NOMO-1 treated with dmso at 0.1 percent for 144 hours (cell line): ENCODE data around the gene EYA2.

Experiments
- DNase-seq: peaks from one replicate; lab custom pipeline; 2025; ENCODE audit not compliant: unreplicated experiment; lab: John Stamatoyannopoulos, UW

EYA2 gene

DNA sequence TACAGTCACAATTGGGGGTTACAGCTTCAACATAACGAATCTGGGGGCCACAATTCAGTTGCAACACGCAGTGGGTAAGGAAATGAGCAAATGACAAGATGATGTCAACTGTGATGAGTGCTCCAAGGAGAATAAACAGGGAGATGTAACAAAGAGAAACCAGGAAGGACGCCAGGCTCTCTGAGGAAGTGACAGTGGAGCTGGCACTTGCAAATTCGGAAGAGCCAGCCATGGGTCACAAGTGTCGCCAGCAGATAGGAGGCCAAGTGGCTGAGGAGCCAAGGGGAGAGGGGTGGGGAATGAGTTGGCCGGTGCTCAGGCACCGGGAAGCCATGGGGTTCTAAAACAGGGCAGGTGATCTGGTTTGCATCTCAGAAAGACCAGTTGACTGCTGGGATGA, 136.4 kb downstream of the EYA2 start:
- no peak for DNase-seq

GRCh38 chr20:47031821-47032220, 137.2 kb downstream of the EYA2 start:
- no peak for DNase-seq

DNA sequence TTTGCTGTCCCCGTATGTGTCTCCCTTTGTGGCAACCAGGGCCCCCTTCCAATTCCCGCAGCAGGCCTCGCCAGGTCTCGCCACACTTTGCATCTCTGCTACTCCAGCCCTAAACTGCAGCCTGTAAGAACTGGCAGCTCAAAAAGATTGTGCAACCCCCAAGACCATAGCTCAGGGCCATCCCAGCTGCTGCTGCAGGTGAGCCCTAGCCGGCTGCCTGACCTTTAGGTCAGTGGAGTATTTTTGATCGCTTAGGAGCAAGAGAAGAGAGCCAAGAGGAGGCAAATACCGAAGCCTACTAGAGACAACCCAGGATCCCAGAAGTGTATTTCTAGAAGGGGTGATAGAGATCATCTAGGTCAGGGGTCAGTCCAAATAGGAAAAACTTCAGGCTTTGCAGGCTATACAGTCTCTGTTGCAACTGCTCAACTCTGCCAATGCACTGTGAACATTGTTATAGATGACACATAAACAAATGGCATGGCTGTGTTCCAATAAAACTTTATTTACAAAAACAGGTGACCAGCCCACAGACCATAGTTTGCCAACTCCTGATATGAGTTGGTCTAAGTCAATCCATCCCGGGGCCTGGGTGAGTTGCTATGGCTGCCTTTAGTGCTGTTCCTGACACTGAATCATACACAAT, 138.4 kb downstream of the EYA2 start:
- DNase-seq: no peak

DNA sequence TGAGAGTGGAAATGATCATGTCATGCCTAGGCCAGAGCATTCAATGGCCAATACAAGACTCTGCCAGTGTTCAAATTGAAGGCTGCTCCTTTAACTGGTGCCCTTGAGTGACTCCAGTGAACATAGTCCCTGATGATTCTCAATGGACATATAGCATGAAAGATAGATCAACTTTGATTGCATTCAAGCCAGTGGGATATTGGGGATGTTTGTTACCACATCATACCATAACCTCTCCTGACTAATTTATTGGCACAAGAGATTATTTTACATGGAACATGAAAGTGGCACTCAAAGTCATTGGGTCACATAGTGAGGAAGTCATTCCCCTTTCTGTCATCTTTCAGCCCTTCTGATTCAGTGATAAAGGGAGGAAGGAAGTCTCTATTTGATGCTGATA, 139.0 kb downstream of the EYA2 start:
- DNase-seq: no peak

GRCh38 chr20:47035026-47035590, 140.5 kb downstream of the EYA2 start:
- no peak for DNase-seq

DNA sequence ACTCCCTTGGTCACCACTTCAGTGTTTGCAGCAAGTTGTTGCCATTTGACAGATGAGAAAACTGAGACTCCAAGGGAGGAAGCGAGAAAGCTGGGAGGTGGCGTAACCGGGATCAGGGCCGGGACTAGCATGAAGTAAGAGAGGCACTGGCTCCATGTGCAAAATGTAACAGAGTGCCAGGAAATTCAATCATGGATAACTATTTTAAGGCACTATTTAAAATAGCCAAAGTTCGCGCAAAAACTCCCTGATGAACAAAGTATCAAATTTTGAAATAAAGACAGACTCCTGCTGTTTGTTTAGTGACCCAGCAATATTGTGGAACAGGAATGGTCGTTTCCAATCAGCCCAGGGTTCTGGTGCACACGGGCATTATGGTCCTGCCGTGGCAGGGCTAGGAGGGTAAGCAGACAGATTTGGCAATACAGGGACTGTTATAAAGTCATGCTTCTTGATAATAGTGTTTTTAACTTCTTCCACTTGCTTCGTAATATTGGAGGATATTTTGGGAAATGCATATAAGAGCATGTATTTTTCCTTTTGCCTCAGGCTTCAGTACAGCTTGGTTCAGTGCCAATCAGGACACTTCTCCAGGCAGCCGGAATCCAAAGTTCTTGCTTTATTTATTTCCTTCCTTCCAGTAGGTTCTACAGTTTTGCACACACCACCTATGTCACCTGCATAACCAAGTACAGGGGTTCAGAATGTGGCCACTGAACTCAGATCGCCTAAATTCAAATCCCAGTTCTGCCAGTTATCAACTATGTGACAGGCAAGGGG, 141.6 kb downstream of the EYA2 start:
- DNase-seq: no peak

DNA sequence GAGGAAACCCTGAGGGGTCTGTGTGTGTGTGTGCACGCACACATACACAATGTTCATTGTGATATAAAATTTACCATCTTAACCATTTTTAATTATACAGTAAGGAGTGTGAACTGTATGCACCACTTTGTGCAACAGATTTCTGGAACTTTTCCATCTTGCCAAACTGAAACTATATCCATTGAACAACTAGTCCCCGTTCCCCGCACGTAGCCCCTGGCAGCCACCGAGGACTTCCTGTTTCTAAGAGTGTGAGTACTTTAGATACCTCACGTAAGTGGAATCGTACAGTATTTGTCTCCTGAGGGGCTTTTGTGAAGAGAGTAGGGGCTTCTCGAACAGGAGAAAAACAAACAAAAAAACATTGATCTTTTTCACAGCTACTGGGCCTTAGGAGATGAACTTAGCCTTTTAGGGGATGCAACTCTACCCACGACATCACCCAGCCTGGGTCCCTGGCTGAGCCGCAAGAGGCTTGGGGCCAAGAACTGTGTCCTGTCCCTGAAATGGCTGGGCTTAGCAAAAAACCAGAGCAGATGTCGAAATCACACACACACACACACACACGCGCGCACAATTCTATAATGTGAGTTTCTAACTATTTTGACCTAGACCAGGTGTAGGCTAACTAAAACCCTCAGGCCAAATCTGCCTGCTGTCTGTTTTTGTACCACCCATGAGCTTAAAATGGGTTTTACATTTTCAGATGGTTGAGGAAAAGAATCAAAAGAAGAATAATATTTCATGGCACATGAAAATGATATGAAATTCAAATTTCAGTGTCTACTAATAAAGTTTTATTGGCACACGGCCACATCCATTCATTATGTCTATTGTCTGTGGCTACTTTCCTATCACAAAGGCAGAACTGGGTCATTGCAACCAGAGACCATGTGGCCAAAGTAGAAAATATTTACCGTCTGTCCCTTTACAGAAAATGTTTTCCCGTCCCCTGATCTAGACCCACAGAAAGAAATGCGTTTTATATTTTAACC, 144.2 kb downstream of the EYA2 start:
- DNase-seq: no peak

DNA sequence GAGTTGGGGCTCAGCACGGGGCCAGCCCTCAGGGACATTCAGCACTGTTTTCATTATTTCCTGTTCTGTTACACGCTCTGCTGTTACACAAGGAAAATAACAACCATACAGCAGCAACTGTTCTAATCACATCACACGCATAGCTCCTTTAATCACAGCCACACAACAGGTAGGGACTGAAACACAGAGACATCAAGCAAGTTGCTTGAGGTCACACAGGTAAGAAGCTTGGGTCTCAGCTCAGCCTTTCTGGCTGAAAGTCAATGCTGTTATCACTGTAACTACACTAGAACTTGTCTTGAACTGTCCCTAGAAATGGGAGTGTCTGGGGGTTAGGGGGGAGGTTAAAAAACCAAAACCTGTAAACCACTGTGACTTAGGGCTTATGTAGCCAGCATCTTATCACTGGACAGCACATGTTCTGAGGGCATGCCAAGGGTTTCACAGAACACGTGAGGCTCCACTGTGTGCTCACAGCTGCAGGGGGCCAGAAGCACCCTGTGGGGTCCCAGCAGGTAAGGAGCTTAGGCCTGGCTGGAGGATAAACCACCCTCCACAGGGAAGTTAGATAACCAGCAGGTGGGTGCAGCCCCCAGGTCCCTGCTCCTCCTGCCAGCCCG, 146.0 kb downstream of the EYA2 start:
- no peak for DNase-seq

DNA sequence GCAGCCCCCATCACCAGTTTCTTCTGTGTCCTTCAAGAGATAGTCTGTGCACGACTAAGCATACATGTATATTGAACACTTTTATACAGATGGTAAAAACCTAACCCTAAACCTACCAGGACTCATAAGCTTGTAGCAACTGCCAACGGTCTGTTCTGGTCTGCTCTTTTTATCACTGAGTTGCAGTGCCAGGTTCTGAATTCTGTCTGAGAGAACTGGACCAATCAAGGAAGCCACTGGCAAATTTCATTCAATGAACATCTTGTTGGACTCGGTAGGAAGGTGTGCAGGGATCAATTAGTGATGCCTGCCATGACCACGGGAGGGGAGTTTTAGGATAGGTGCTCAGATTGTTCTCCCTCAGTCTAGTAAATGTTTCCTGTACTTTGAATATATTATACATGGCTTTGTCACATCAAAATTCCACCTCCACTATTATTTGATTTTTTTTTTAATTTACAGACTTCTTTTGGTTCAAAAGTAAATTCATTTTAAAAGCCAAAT, 146.8 kb downstream of the EYA2 start:
- DNase-seq: no peak

DNA sequence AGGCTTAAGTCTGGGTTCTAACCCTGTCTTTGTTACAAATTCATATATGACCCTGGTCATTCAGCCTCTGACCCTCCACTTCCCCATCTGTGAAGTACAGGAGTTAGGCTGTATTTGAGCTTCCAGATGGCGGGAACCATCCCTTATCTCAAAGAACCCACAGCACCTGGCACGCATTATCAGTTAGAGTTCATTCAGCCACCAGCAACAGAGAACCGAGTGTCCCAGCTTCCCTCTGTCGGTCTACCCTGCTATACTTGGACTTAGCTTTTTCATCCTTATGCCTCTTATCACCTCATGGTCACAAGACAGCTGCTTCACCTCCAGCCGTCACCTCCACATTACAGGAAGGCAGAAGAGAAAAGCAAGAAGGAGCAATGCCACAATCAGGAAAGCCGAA, 147.8 kb downstream of the EYA2 start:
- no peak for DNase-seq

DNA sequence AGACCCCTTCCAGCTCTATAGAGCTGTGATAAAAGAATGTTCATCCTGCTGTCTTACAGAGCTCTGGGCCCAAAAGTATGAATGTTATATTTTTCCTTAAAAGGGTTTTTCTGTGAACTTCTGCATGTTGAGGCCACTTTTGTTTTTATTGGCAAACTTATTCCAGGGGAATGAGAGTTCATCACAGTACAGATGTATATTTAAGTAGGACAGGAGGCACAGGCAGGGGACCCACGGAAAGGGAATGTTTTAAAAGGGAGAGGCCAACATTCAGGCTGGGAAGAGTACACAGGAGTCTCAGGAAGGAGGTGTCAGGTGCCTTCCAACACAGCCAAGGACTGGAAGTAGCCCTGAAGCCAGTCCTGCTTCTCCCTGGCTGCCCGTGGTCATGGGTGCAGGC, 148.4 kb downstream of the EYA2 start:
- DNase-seq: no peak

DNA sequence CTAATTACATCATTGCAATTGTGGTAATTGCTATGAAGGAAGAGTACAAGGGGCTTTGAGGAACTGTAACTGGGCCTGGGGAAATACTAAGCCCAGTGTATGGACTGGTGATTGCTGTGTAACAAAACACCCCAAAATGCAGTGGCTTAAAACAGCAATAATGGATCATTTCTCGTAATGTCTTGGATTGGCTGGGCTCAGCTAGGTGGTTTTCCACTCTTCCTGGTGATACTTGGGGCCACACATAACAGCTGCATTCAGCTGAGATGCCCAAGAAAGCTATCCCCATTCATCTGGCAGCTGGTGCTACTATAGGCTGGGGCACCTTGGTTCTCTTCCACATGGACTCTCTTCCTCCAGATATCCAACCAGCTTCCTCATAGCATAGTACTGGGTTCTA, 150.3 kb downstream of the EYA2 start:
- DNase-seq: no peak

DNA sequence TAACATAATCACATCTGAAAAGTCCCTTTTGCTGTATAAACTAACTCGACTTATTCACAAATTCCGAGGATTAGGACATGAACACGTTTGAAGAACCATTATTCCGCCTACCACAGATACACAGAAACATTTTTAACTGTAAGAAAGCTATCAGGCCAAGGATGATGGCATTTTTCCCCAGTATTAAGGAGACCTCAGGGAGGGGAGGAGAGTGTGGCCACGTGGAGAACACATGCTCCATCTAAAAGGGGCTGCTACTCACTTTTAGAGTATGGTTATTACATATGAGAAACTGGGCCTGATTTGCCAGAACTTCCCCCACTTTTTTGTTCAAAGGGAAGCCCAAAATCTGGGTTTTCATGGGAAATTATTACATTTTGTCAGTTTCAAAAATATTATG, 153.4 kb downstream of the EYA2 start:
- DNase-seq: no peak

DNA sequence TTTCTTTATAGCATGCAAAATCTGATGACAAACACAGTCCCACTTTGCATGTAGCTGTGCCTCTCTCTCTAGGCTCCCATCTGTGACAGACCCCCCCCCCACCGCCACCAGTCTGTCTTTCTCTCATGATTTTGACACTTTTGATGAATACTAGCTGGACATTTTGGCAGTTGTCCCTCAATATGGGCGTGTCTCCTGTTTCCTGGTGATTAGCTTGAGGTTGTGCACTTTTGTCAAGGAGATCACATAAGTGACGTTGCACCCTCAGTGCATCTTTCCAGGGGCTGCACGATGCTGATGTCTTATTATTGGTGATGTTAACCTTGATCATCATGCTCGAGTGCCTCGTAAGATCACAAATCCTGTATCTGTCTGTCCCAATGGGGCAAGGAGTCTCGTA, 155.1 kb downstream of the EYA2 start:
- DNase-seq: no peak

GRCh38 chr20:47050996-47051395, 156.4 kb downstream of the EYA2 start:
- no peak for DNase-seq

- DNase-seq: no peak
Observed at GRCh38 chr20:47051936-47052526, 157.4 kb downstream of the EYA2 start.

- DNase-seq: no peak
Observed at GRCh38 chr20:47054506-47054905, 159.9 kb downstream of the EYA2 start.

- no peak for DNase-seq
Observed at GRCh38 chr20:47054945-47055344, 160.3 kb downstream of the EYA2 start.

GRCh38 chr20:47055699-47056369, 161.2 kb downstream of the EYA2 start:
- no peak for DNase-seq

GRCh38 chr20:47057661-47058060, 163.0 kb downstream of the EYA2 start:
- DNase-seq: no peak
